HepG2 (cell line): ENCODE measurements around the gene SLC25A22. TPM values are rescaled to one million over a fixed set of nuclear protein-coding genes. Genes with fewer than 3 reads are reported as not detected.

Experiments used
- ARNT ChIP-seq: fragments of 450-650 bp; IDR thresholded peaks from 2 replicates; pipeline ENCODE4 v1.6.1; 2017
- ZNF232 ChIP-seq: sonication (generic); formaldehyde crosslinking; IDR thresholded peaks from 2 replicates; pipeline ENCODE4 v1.4.0; 2020; ENCODE audit warnings: missing genetic modification reagents, borderline replicate concordance
- ZNF317 ChIP-seq: sonication (generic); formaldehyde crosslinking; IDR thresholded peaks from 2 replicates; pipeline ENCODE4 v1.5.0; 2020; ENCODE audit warnings: mild to moderate bottlenecking, missing genetic modification reagents
- ZNF567 ChIP-seq: sonication (generic); formaldehyde crosslinking; IDR thresholded peaks from 2 replicates; pipeline ENCODE4 v1.8.1; 2023; ENCODE audit warnings: mild to moderate bottlenecking, missing genetic modification reagents, borderline replicate concordance
- ZNF605 ChIP-seq: sonication (generic); formaldehyde crosslinking; IDR thresholded peaks from 2 replicates; pipeline ENCODE4 v1.8.0; 2022; ENCODE audit warnings: mild to moderate bottlenecking, missing genetic modification reagents
- ZNF761 ChIP-seq: sonication (generic); formaldehyde crosslinking; conservative IDR thresholded peaks from 2 replicates; pipeline ENCODE4 v1.4.0; 2020; ENCODE audit warnings: mild to moderate bottlenecking, missing genetic modification reagents
- polyA plus RNA-seq, 8 experiments: library from polyadenylated mRNA; depleted of rRNA in 3 of 8; stranded (reverse) in 7 of 8; unstranded in 1 of 8; fragments of >200 nt; fragmentation: Illumina TruSeq in 4 of 8; extraction: Trizol in 4 of 8; gene quantifications; 2 replicates each; pipeline versions ENCODE4 v1.2.1 to v1.2.3, GENCODE V29; 2011 to 2016; ENCODE audit warnings: low read depth in 4 of 8, missing spikeins in 1 of 8, mixed read lengths in 1 of 8; ENCODE audit not compliant: insufficient read depth in 1 of 8
- total RNA-seq, 5 experiments: library from RNA; depleted of rRNA; stranded (reverse); fragments of >200 nt; fragmentation: Illumina TruSeq; extraction: Trizol; gene quantifications; 2 replicates each; pipeline ENCODE4 v1.2.3, GENCODE V29; 2016; ENCODE audit warnings: low read depth in 1 of 5
- TF ChIP-seq, protein P1 (sequence below): sonication (generic); formaldehyde crosslinking; IDR thresholded peaks from 2 replicates; pipeline ENCODE4 v1.5.1; 2020; ENCODE audit warnings: mild to moderate bottlenecking, missing genetic modification reagents, moderate library complexity
- TF ChIP-seq, protein P2 (sequence below): sonication (generic); formaldehyde crosslinking; IDR thresholded peaks from 2 replicates; pipeline ENCODE4 v1.8.0; 2022; ENCODE audit warnings: missing genetic modification reagents, mild to moderate bottlenecking, inconsistent platforms, borderline replicate concordance
- TF ChIP-seq, protein P3 (sequence below): sonication (generic); formaldehyde crosslinking; IDR thresholded peaks from 2 replicates; pipeline ENCODE4 v1.4.0; 2020; ENCODE audit warnings: mild to moderate bottlenecking, missing genetic modification reagents
- TF ChIP-seq, protein P4 (sequence below): sonication (generic); formaldehyde crosslinking; IDR thresholded peaks from 2 replicates; pipeline ENCODE4 v1.4.0; 2020; ENCODE audit warnings: mild to moderate bottlenecking, missing genetic modification reagents
- TF ChIP-seq, protein P5 (sequence below): sonication (generic); formaldehyde crosslinking; IDR thresholded peaks from 2 replicates; pipeline ENCODE4 v1.4.0; 2020; ENCODE audit warnings: missing genetic modification reagents

SLC25A22 gene
- total and polyA plus RNA-seq, 2 of the 13 experiments (the other 11 are each of a cell fraction or from before 2014, with no cell fraction given) = 12.4 to 19.2 TPM

DNA sequence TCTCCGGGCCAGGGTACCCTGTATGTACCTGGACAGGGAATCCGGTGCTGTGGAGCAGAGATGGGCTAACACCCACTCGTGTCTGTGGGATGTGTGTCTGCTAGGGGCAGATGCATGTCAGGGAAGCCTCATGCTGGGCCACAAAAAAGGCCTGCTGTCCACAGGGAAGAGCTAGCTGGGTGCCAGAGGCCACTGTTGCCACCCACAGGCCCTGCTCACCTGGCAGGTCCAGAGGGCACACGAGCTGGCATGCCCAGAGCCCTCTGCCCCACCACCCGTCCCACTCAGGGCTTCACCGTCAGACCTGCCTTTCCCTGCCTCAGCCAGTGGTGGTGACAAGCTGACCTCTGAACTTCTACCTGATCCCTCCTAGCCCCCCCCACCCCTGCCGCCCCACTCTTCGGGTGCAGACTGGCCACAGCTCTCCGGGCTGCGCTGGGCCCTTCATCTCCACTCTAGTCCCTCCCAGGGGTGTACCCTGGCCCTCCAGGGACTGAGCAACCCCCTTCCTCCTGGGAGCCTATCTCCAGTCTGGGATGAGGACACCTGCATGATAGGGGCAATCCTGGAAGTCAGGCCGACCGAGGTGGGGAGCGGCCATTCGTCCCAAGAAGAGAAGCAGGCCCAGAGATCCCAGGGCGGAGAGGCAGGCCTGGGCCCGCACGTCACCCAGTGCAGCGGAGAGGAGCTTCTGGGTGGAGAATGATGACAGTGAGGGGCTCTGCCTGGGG is 1.4 kb downstream of the SLC25A22 start (continued):
- 0 out of 2 replicates have a peak, but pooled peaks have one; percentile 21 for TF ChIP-seq ZNF232 (CRISPR knock-in tag)
- TF ChIP-seq, protein P1, sequence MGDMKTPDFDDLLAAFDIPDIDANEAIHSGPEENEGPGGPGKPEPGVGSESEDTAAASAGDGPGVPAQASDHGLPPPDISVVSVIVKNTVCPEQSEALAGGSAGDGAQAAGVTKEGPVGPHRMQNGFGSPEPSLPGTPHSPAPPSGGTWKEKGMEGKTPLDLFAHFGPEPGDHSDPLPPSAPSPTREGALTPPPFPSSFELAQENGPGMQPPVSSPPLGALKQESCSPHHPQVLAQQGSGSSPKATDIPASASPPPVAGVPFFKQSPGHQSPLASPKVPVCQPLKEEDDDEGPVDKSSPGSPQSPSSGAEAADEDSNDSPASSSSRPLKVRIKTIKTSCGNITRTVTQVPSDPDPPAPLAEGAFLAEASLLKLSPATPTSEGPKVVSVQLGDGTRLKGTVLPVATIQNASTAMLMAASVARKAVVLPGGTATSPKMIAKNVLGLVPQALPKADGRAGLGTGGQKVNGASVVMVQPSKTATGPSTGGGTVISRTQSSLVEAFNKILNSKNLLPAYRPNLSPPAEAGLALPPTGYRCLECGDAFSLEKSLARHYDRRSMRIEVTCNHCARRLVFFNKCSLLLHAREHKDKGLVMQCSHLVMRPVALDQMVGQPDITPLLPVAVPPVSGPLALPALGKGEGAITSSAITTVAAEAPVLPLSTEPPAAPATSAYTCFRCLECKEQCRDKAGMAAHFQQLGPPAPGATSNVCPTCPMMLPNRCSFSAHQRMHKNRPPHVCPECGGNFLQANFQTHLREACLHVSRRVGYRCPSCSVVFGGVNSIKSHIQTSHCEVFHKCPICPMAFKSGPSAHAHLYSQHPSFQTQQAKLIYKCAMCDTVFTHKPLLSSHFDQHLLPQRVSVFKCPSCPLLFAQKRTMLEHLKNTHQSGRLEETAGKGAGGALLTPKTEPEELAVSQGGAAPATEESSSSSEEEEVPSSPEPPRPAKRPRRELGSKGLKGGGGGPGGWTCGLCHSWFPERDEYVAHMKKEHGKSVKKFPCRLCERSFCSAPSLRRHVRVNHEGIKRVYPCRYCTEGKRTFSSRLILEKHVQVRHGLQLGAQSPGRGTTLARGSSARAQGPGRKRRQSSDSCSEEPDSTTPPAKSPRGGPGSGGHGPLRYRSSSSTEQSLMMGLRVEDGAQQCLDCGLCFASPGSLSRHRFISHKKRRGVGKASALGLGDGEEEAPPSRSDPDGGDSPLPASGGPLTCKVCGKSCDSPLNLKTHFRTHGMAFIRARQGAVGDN (CRISPR knock-in tag) = peak; percentile 45
- no peak for TF ChIP-seq ZNF761 (CRISPR knock-in tag)
- peak; percentile 9; the same call in 1 of the 2 replicates for TF ChIP-seq ZNF605
- TF ChIP-seq, protein P2, sequence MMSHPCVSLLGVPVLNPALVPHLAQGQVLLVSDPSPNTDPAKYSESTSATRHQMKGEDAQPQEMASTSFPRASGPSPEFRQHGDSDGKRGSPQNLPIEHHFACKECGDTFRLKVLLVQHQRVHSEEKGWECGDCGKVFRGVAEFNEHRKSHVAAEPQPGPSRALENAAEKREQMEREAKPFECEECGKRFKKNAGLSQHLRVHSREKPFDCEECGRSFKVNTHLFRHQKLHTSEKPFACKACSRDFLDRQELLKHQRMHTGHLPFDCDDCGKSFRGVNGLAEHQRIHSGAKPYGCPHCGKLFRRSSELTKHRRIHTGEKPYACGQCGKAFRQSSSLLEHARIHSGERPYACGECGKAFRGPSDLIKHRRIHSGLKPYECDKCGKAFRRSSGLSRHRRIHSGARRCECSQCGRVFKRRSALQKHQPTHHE = peak; percentile 16; the same call in 1 of the 2 replicates
- no peak for TF ChIP-seq ZNF317 (CRISPR knock-in tag)
- TF ChIP-seq ARNT = no peak
- TF ChIP-seq, protein P3, sequence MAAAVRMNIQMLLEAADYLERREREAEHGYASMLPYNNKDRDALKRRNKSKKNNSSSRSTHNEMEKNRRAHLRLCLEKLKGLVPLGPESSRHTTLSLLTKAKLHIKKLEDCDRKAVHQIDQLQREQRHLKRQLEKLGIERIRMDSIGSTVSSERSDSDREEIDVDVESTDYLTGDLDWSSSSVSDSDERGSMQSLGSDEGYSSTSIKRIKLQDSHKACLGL (CRISPR knock-in tag) = peak; percentile 3; the same call in 1 of the 2 replicates
- TF ChIP-seq, protein P4, sequence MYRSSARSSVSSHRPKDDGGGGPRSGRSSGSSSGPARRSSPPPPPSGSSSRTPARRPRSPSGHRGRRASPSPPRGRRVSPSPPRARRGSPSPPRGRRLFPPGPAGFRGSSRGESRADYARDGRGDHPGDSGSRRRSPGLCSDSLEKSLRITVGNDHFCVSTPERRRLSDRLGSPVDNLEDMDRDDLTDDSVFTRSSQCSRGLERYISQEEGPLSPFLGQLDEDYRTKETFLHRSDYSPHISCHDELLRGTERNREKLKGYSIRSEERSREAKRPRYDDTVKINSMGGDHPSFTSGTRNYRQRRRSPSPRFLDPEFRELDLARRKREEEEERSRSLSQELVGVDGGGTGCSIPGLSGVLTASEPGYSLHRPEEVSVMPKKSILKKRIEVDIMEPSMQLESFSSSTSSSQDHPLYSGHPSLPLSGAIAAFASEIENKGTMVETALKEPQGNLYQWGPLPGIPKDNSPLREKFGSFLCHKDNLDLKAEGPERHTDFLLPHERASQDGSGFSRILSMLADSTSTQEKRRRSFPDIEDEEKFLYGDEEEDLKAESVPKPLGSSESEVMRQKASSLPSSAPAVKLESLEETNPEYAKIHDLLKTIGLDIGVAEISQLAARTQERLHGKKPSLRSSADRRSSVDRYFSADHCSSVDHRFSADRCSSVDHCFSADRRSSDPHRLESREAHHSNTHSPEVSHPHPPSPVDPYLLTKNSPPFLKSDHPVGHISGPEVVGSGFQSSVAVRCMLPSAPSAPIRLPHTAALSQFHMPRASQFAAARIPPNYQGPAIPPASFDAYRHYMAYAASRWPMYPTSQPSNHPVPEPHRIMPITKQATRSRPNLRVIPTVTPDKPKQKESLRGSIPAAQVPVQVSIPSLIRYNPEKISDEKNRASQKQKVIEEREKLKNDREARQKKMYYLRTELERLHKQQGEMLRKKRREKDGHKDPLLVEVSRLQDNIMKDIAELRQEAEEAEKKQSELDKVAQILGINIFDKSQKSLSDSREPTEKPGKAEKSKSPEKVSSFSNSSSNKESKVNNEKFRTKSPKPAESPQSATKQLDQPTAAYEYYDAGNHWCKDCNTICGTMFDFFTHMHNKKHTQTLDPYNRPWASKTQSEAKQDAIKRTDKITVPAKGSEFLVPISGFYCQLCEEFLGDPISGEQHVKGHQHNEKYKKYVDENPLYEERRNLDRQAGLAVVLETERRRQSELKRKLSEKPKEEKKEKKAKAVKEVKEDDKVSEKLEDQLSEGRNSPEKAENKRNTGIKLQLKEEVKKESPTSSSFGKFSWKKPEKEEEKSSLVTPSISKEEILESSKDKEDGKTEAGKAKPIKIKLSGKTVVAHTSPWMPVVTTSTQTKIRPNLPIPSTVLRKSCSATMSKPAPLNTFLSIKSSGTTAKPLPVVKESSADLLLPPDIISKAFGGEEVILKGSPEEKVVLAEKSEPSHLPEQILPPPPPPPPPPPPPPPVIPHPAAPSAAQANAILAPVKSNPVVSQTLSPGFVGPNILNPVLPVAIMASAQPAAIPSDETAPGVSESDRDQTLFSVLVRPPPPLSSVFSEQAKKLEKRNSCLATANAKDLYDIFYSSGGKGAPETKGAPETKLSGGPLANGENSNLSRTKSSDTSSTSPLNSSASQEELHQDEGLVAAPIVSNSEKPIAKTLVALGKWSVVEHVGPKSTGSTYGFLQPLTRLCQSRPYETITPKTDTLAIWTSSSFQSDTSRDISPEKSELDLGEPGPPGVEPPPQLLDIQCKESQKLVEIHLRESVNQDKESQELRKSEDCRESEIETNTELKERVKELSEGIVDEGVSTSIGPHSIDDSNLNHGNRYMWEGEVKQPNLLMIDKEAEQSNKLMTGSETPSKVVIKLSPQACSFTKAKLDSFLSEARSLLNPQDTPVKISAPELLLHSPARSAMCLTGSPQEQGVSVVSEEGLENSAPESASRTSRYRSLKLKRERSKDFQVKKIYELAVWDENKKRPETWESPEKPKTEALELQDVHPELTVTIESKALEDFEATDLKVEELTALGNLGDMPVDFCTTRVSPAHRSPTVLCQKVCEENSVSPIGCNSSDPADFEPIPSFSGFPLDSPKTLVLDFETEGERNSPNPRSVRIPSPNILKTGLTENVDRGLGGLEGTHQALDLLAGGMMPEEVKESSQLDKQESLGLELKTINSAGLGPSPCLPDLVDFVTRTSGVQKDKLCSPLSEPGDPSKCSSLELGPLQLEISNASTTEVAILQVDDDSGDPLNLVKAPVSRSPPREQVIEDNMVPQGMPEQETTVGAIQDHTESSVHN (CRISPR knock-in tag) = no peak
- TF ChIP-seq, protein P5, sequence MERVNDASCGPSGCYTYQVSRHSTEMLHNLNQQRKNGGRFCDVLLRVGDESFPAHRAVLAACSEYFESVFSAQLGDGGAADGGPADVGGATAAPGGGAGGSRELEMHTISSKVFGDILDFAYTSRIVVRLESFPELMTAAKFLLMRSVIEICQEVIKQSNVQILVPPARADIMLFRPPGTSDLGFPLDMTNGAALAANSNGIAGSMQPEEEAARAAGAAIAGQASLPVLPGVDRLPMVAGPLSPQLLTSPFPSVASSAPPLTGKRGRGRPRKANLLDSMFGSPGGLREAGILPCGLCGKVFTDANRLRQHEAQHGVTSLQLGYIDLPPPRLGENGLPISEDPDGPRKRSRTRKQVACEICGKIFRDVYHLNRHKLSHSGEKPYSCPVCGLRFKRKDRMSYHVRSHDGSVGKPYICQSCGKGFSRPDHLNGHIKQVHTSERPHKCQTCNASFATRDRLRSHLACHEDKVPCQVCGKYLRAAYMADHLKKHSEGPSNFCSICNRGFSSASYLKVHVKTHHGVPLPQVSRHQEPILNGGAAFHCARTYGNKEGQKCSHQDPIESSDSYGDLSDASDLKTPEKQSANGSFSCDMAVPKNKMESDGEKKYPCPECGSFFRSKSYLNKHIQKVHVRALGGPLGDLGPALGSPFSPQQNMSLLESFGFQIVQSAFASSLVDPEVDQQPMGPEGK (CRISPR knock-in tag) = peak; percentile 9; the same call in 1 of the 2 replicates
- no peak for TF ChIP-seq ZNF567 (CRISPR knock-in tag)
